ENCODE data around the gene MAPK1. TPM values are rescaled to one million over a fixed set of nuclear protein-coding genes. Genes with fewer than 3 reads are reported as not detected.
"Not testable (repeated sequence)": the region's sequence is repeated elsewhere in the genome, so short reads cannot be mapped to it uniquely, and the experiment has no call there.

MAPK1 gene
- total RNA-seq, 1 donor from 2014 or later: 101 TPM

GRCh38 chr22:21811982-21812381, 55.5 kb downstream of the MAPK1 start:
- intact Hi-C loops (cut with micrococcal nuclease): no loop called here
- Mint-ChIP-seq H3K9me3 (no peaks in the 10 kb centered on the region), H3K4me3 (no peak overlapping the region), H3K4me1 (peaks cover 24% of the 10 kb centered on the region), H3K36me3 (ENCODE audit: low read depth) (peaks cover 22% of the 10 kb centered on the region), H3K27me3 (no peaks in the 10 kb centered on the region), H3K27ac (no peak overlapping the region)
- DNase-seq: no peak

GRCh38 chr22:21807544-21808529, 59.6 kb downstream of the MAPK1 start:
- peaks cover 47% of the 10 kb centered on the region for H3K36me3 Mint-ChIP-seq (ENCODE audit: low read depth)
- intact Hi-C loops (cut with micrococcal nuclease): no loop called here
- no peak overlapping the region for H3K27ac Mint-ChIP-seq
- no peaks in the 10 kb centered on the region for H3K9me3 Mint-ChIP-seq
- H3K27me3 Mint-ChIP-seq: no peaks in the 10 kb centered on the region
- DNase-seq: no peak
- H3K4me3 Mint-ChIP-seq: no peak overlapping the region
- peaks cover 8% of the 10 kb centered on the region for H3K4me1 Mint-ChIP-seq

- H3K9me3 Mint-ChIP-seq; H3K4me3 Mint-ChIP-seq; H3K27ac Mint-ChIP-seq; intact Hi-C loops (cut with micrococcal nuclease); DNase-seq; H3K27me3 Mint-ChIP-seq: not testable (repeated sequence)
- Mint-ChIP-seq H3K4me1 (peaks cover 12% of the 10 kb centered on the region), H3K36me3 (ENCODE audit: low read depth) (peaks cover 60% of the 10 kb centered on the region)
Observed at GRCh38 chr22:21805325-21805724, 62.1 kb downstream of the MAPK1 start.

- DNase-seq: no peak
- no peaks in the 10 kb centered on the region for H3K27me3 Mint-ChIP-seq
- no peak overlapping the region for H3K4me3 Mint-ChIP-seq
- intact Hi-C loops (cut with micrococcal nuclease): no loop called here
- H3K27ac Mint-ChIP-seq: no peak overlapping the region
- H3K9me3 Mint-ChIP-seq: no peaks in the 10 kb centered on the region
- H3K4me1 Mint-ChIP-seq: peaks cover 10% of the 10 kb centered on the region
- H3K36me3 Mint-ChIP-seq (ENCODE audit: low read depth): peaks cover 67% of the 10 kb centered on the region
Observed at GRCh38 chr22:21803811-21804249, 63.6 kb downstream of the MAPK1 start.

GRCh38 chr22:21802673-21803072, 64.8 kb downstream of the MAPK1 start:
- Mint-ChIP-seq H3K9me3 (no peaks in the 10 kb centered on the region), H3K27me3 (no peaks in the 10 kb centered on the region), H3K36me3 (ENCODE audit: low read depth) (peaks cover 72% of the 10 kb centered on the region), H3K4me3 (no peak overlapping the region), H3K4me1 (peaks cover 6% of the 10 kb centered on the region), H3K27ac (no peak overlapping the region)
- intact Hi-C loops (cut with micrococcal nuclease): no loop called here
- no peak for DNase-seq

GRCh38 chr22:21802056-21802455, 65.4 kb downstream of the MAPK1 start:
- peaks cover 68% of the 10 kb centered on the region for H3K36me3 Mint-ChIP-seq (ENCODE audit: low read depth)
- intact Hi-C loops (cut with micrococcal nuclease): no loop called here
- peaks cover 4% of the 10 kb centered on the region for H3K4me1 Mint-ChIP-seq
- H3K4me3 Mint-ChIP-seq: no peak overlapping the region
- no peak overlapping the region for H3K27ac Mint-ChIP-seq
- H3K9me3 Mint-ChIP-seq: no peaks in the 10 kb centered on the region
- H3K27me3 Mint-ChIP-seq: no peaks in the 10 kb centered on the region
- no peak for DNase-seq

GRCh38 chr22:21801304-21801644, 66.2 kb downstream of the MAPK1 start:
- DNase-seq; intact Hi-C loops (cut with micrococcal nuclease); H3K27me3 Mint-ChIP-seq; H3K27ac Mint-ChIP-seq; H3K4me1 Mint-ChIP-seq; H3K9me3 Mint-ChIP-seq; H3K4me3 Mint-ChIP-seq: not testable (repeated sequence)
- H3K36me3 Mint-ChIP-seq (ENCODE audit: low read depth): peaks cover 64% of the 10 kb centered on the region

GRCh38 chr22:21800552-21801303, 66.7 kb downstream of the MAPK1 start:
- H3K4me3 Mint-ChIP-seq: no peak overlapping the region
- H3K27me3 Mint-ChIP-seq: no peaks in the 10 kb centered on the region
- H3K27ac Mint-ChIP-seq: no peak overlapping the region
- peaks cover 63% of the 10 kb centered on the region for H3K36me3 Mint-ChIP-seq (ENCODE audit: low read depth)
- H3K9me3 Mint-ChIP-seq: no peaks in the 10 kb centered on the region
- DNase-seq: no peak
- intact Hi-C loops (cut with micrococcal nuclease): no loop called here
- H3K4me1 Mint-ChIP-seq: peaks cover 4% of the 10 kb centered on the region

- H3K36me3 Mint-ChIP-seq (ENCODE audit: low read depth): peaks cover 44% of the 10 kb centered on the region
- DNase-seq: no peak
- H3K27ac Mint-ChIP-seq: no peak overlapping the region
- H3K27me3 Mint-ChIP-seq: no peaks in the 10 kb centered on the region
- no peaks in the 10 kb centered on the region for H3K9me3 Mint-ChIP-seq
- no peak overlapping the region for H3K4me3 Mint-ChIP-seq
- intact Hi-C loops (cut with micrococcal nuclease): no loop called here
- peaks cover 4% of the 10 kb centered on the region for H3K4me1 Mint-ChIP-seq
Observed at GRCh38 chr22:21797444-21798221, 69.8 kb downstream of the MAPK1 start.

- Mint-ChIP-seq H3K36me3 (ENCODE audit: low read depth) (peaks cover 41% of the 10 kb centered on the region), H3K9me3 (no peaks in the 10 kb centered on the region), H3K4me1 (peaks cover 5% of the 10 kb centered on the region), H3K4me3 (no peak overlapping the region), H3K27me3 (no peaks in the 10 kb centered on the region), H3K27ac (no peak overlapping the region)
- no peak for DNase-seq
- intact Hi-C loops (cut with micrococcal nuclease): no loop called here
Observed at GRCh38 chr22:21796863-21797262, 70.6 kb downstream of the MAPK1 start.

GRCh38 chr22:21796231-21796630, 71.2 kb downstream of the MAPK1 start:
- H3K27me3 Mint-ChIP-seq: no peaks in the 10 kb centered on the region
- H3K27ac Mint-ChIP-seq: no peak overlapping the region
- no peak overlapping the region for H3K4me3 Mint-ChIP-seq

GRCh38 chr22:21793716-21794115, 73.7 kb downstream of the MAPK1 start:
- H3K36me3 Mint-ChIP-seq (ENCODE audit: low read depth): peaks cover 24% of the 10 kb centered on the region
- H3K27ac Mint-ChIP-seq; H3K9me3 Mint-ChIP-seq; H3K4me3 Mint-ChIP-seq; DNase-seq; H3K27me3 Mint-ChIP-seq; intact Hi-C loops (cut with micrococcal nuclease): not testable (repeated sequence)
- peaks cover 12% of the 10 kb centered on the region for H3K4me1 Mint-ChIP-seq

More at GRCh38 chr22:21796231-21796630, 71.2 kb downstream of the MAPK1 start:
- H3K4me1 Mint-ChIP-seq: peaks cover 11% of the 10 kb centered on the region
- peaks cover 39% of the 10 kb centered on the region for H3K36me3 Mint-ChIP-seq (ENCODE audit: low read depth)
- no peaks in the 10 kb centered on the region for H3K9me3 Mint-ChIP-seq
- intact Hi-C loops (cut with micrococcal nuclease): no loop called here
- no peak for DNase-seq

All from activated CD4-positive, alpha-beta T cell treated with anti-CD3 and anti-CD28 coated beads, Interleukin-2, amount 10 ng/mL, durations not matched to agents 24 days and 14 days (primary cell).